GM19099 (cell line): ENCODE data around the gene TOR2A.

Experiments
- POLR2A ChIP-seq: IDR thresholded peaks from 3 replicates; pipeline ENCODE4 v1.6.1; 2011; ENCODE audit warnings: low read depth; ENCODE audit not compliant: insufficient read length; ENCODE audit errors: extremely low read depth

Gene TOR2A

GRCh38 chr9:127720865-127721227 lies 14.2 kb downstream of the TOR2A start:
- TF ChIP-seq POLR2A, result no peak

GRCh38 chr9:127720031-127720864 lies 14.8 kb downstream of the TOR2A start:
- TF ChIP-seq POLR2A, result no peak

GRCh38 chr9:127717766-127718165 lies 17.3 kb downstream of the TOR2A start:
- TF ChIP-seq POLR2A, result no peak

GRCh38 chr9:127716412-127716811 lies 18.7 kb downstream of the TOR2A start:
- TF ChIP-seq POLR2A, result no peak

GRCh38 chr9:127715470-127716337 lies 19.4 kb downstream of the TOR2A start, which contains the start of the genes PTRH1 and TTC16:
TSS of gene PTRH1 (minus strand) at chr9:127715663. CDS start at chr9:127715639, 24 bp downstream.
TSS of gene TTC16 (plus strand) at chr9:127716079. CDS start at chr9:127716146, 67 bp downstream.
- TF ChIP-seq POLR2A, result peak; percentile 40

- TF ChIP-seq POLR2A, result no peak
Measured at GRCh38 chr9:127714951-127715469, 20.1 kb downstream of the TOR2A start.

- TF ChIP-seq POLR2A, result no peak
Measured at GRCh38 chr9:127714020-127714750, 20.9 kb downstream of the TOR2A start.

- no peak for TF ChIP-seq POLR2A
Measured at GRCh38 chr9:127712867-127713266, 22.2 kb downstream of the TOR2A start.

- no peak for TF ChIP-seq POLR2A
Measured at GRCh38 chr9:127712371-127712770, 22.7 kb downstream of the TOR2A start.

GRCh38 chr9:127711831-127712274 lies 23.2 kb downstream of the TOR2A start:
- TF ChIP-seq POLR2A, result no peak

- no peak for TF ChIP-seq POLR2A
Measured at GRCh38 chr9:127711226-127711701, 23.8 kb downstream of the TOR2A start.

GRCh38 chr9:127710204-127710783 lies 24.8 kb downstream of the TOR2A start:
- no peak for TF ChIP-seq POLR2A

GRCh38 chr9:127708952-127709587 lies 26.0 kb downstream of the TOR2A start:
- no peak for TF ChIP-seq POLR2A

GRCh38 chr9:127707766-127708165 lies 27.3 kb downstream of the TOR2A start:
- TF ChIP-seq POLR2A, result no peak

- TF ChIP-seq POLR2A, result no peak
Measured at GRCh38 chr9:127706836-127707241, 28.3 kb downstream of the TOR2A start, which contains the start of gene CFAP157. TSS of gene CFAP157 (plus strand) at chr9:127706988. CDS start at chr9:127707032, 44 bp downstream.
